ENCODE measurements around the gene GLCE.

GLCE gene

GRCh38 chr15:69237718-69238117 lies 77.3 kb downstream of the GLCE start:
- WGBS, 2 experiments = 81 to 100% methylated on average over 1 of the region's 1 CpG
- no peaks in the 10 kb centered on the region for H3K9me3 ChIP-seq (ENCODE audit: control insufficient read depth, low read length)

DNA sequence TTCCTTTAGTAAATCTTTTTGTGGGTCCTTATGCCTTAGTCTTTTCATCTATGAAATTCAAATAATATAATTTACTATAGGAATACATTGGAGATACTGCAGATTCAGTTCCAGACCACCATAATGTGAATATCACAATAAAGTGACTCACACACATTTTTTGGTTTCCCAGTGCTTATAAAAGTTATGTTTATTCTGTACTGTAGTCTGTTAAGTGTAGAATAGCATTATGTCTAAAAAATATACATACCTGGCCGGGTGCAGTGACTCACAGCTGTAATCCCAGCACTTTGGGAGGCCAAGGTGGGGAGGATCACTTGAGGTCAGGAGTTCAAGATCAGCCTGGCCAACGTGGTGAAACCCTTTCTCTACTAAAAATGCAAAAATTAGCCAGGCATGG lies 84.4 kb downstream of the GLCE start:
- Histone ChIP-seq H3K9me3 (ENCODE audit: control insufficient read depth, low read length) (no peaks in the 10 kb centered on the region), H3K4me3 (ENCODE audit: insufficient read depth, low read depth, low read length) (no peak overlapping the region), H3K27ac (ENCODE audit: insufficient read depth, low read depth, low read length, poor library complexity, severe bottlenecking) (no peak overlapping the region), H3K4me1 (ENCODE audit: control insufficient read depth, insufficient read depth, low read length) (no peaks in the 10 kb centered on the region), H3K27me3 (ENCODE audit: control insufficient read depth, insufficient read depth, low read length, poor library complexity, severe bottlenecking) (no peaks in the 10 kb centered on the region), H3K36me3 (ENCODE audit: control insufficient read depth, insufficient read depth, low read length) (no peaks in the 10 kb centered on the region)
- 51 to 54% methylated on average over 2 of the region's 2 CpGs for WGBS, 2 experiments

More at GRCh38 chr15:69237718-69238117, 77.3 kb downstream of the GLCE start:
- Histone ChIP-seq H3K4me3 (ENCODE audit: insufficient read depth, low read depth, low read length) (no peak overlapping the region), H3K36me3 (ENCODE audit: control insufficient read depth, insufficient read depth, low read length) (no peaks in the 10 kb centered on the region), H3K27me3 (ENCODE audit: control insufficient read depth, insufficient read depth, low read length, poor library complexity, severe bottlenecking) (no peaks in the 10 kb centered on the region), H3K4me1 (ENCODE audit: control insufficient read depth, insufficient read depth, low read length) (no peaks in the 10 kb centered on the region), H3K27ac (ENCODE audit: insufficient read depth, low read depth, low read length, poor library complexity, severe bottlenecking) (no peak overlapping the region)

- Histone ChIP-seq H3K27ac (ENCODE audit: insufficient read depth, low read depth, low read length, poor library complexity, severe bottlenecking) (no peak overlapping the region), H3K4me3 (ENCODE audit: insufficient read depth, low read depth, low read length) (no peak overlapping the region)
- 45 to 55% methylated on average over 3 of the region's 3 CpGs for WGBS, 2 experiments
Observed at GRCh38 chr15:69253156-69253555, 92.7 kb downstream of the GLCE start.

DNA sequence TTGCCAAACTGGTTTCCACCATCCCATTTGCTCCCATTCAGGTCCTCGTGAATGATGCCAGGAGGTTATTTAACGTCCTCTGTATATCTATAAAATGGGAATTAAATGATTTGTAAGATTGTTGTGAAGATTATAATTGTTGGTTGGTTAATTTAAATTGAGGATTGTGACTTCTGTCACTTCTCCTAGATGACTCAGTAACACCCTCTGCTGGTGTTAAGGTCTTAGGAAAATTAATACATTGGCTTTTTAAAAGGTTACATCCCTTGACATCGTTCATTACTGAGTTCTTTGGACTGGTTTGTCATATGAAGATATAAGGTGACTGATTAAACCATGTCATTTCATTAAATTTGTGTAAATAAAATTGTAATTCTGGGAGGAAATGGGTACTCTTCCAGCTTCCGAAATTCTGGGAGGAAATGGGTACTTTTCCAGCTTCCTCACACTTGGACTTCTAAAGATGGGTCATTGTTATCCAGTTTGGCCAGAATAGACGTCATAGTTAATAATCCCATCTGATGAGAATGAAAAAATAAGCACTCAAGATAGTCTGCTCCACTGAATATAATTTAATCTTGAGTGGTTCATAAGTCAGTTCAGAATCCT lies 105.0 kb downstream of the GLCE start:
- Histone ChIP-seq H3K27me3 (ENCODE audit: control insufficient read depth, insufficient read depth, low read length, poor library complexity, severe bottlenecking) (no peaks in the 10 kb centered on the region), H3K36me3 (ENCODE audit: control insufficient read depth, insufficient read depth, low read length) (no peaks in the 10 kb centered on the region), H3K4me3 (ENCODE audit: insufficient read depth, low read depth, low read length) (no peak overlapping the region), H3K9me3 (ENCODE audit: control insufficient read depth, low read length) (no peaks in the 10 kb centered on the region), H3K4me1 (ENCODE audit: control insufficient read depth, insufficient read depth, low read length) (no peaks in the 10 kb centered on the region), H3K27ac (ENCODE audit: insufficient read depth, low read depth, low read length, poor library complexity, severe bottlenecking) (no peak overlapping the region)
- 62 to 78% methylated on average over 4 to 5 of the region's 5 CpGs for WGBS, 2 experiments

More at GRCh38 chr15:69253156-69253555, 92.7 kb downstream of the GLCE start:
- H3K27me3 ChIP-seq (ENCODE audit: control insufficient read depth, insufficient read depth, low read length, poor library complexity, severe bottlenecking) = no peaks in the 10 kb centered on the region
- no peaks in the 10 kb centered on the region for H3K36me3 ChIP-seq (ENCODE audit: control insufficient read depth, insufficient read depth, low read length)
- H3K4me1 ChIP-seq (ENCODE audit: control insufficient read depth, insufficient read depth, low read length) = no peaks in the 10 kb centered on the region
- no peaks in the 10 kb centered on the region for H3K9me3 ChIP-seq (ENCODE audit: control insufficient read depth, low read length)

GRCh38 chr15:69271217-69271616 lies 110.8 kb downstream of the GLCE start:
- Histone ChIP-seq H3K27ac (ENCODE audit: insufficient read depth, low read depth, low read length, poor library complexity, severe bottlenecking) (no peak overlapping the region), H3K36me3 (ENCODE audit: control insufficient read depth, insufficient read depth, low read length) (no peaks in the 10 kb centered on the region), H3K4me1 (ENCODE audit: control insufficient read depth, insufficient read depth, low read length) (peaks cover 13% of the 10 kb centered on the region), H3K27me3 (ENCODE audit: control insufficient read depth, insufficient read depth, low read length, poor library complexity, severe bottlenecking) (no peaks in the 10 kb centered on the region), H3K9me3 (ENCODE audit: control insufficient read depth, low read length) (no peaks in the 10 kb centered on the region), H3K4me3 (ENCODE audit: insufficient read depth, low read depth, low read length) (no peak overlapping the region)

DNA sequence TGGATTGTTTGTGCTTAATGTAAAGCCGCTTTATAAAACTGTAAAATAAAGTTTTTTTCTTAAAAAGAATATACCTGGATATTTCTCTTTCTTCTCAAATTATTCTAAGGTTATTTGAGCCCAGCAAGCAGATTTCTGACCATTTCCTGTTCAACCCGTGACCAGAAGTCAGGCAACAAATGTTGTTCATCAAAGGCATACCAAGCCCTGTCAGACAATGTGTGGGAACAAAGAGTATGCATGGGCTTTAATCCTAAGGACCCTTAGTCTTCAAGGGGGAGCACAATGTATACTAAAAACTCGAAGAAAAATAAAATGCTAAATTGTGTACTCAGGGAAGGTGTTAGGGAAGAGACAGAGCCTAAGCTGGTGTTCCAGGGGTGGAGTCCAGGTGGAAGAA lies 111.7 kb downstream of the GLCE start:
- Histone ChIP-seq H3K27ac (ENCODE audit: insufficient read depth, low read depth, low read length, poor library complexity, severe bottlenecking) (no peak overlapping the region), H3K4me1 (ENCODE audit: control insufficient read depth, insufficient read depth, low read length) (peaks cover 13% of the 10 kb centered on the region), H3K36me3 (ENCODE audit: control insufficient read depth, insufficient read depth, low read length) (no peaks in the 10 kb centered on the region), H3K27me3 (ENCODE audit: control insufficient read depth, insufficient read depth, low read length, poor library complexity, severe bottlenecking) (no peaks in the 10 kb centered on the region), H3K9me3 (ENCODE audit: control insufficient read depth, low read length) (no peaks in the 10 kb centered on the region), H3K4me3 (ENCODE audit: insufficient read depth, low read depth, low read length) (no peak overlapping the region)
- 40 to 53% methylated on average over 2 of the region's 3 CpGs for WGBS, 2 experiments

DNA sequence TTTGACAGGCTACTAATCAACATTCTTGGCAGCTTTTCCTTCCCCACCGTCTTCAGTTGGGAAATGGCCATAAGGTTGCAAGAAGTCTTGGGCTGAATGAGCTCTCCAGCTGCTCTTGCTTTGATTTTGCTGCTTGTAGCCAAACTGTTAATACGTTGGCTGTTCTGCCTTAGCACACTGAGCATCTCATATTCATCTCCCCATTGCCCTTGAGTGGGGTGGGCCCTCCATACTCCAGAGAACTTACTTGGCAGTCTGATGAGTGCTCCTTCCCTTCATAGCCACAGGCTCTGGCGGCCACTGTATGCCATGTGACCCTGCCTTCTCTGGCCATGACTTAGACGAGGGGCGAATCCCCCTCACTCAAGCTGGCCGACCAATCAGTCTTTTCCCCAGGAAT lies 112.5 kb downstream of the GLCE start:
- Histone ChIP-seq H3K36me3 (ENCODE audit: control insufficient read depth, insufficient read depth, low read length) (no peaks in the 10 kb centered on the region), H3K4me1 (ENCODE audit: control insufficient read depth, insufficient read depth, low read length) (peaks cover 13% of the 10 kb centered on the region), H3K27me3 (ENCODE audit: control insufficient read depth, insufficient read depth, low read length, poor library complexity, severe bottlenecking) (no peaks in the 10 kb centered on the region), H3K4me3 (ENCODE audit: insufficient read depth, low read depth, low read length) (no peak overlapping the region), H3K9me3 (ENCODE audit: control insufficient read depth, low read length) (no peaks in the 10 kb centered on the region), H3K27ac (ENCODE audit: insufficient read depth, low read depth, low read length, poor library complexity, severe bottlenecking) (no peak overlapping the region)
- WGBS, 2 experiments = 95 to 96% methylated on average over 6 of the region's 6 CpGs

DNA sequence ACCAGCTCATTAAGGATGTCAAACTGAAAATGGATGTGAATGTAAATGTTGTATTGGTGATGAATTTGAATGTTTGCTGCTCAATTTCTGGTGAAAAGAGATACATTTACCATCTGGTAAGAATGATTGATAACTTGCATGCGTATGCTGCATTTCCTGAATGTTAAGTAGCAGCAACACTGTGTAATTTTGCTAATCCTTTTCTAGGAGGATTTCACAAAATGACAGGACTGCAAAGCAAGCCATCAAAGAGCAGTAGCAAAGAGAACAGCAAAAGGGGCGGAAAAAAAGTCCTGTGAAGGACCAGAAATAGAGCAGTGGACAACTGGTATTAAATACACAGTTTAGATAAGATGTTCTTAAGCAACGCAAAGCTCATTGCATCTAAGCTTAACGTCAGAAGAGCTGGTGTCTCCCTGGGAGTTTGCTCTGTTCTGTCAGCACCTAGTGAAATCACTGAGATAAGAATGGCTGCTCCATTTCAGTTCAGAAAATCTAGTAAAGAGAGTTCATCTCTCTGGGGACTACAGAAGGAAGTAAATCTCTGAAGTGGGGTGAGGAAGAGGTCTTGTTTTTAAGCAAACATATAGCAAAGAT lies 114.7 kb downstream of the GLCE start:
- 80 to 87% methylated on average over 4 of the region's 4 CpGs for WGBS, 2 experiments
- Histone ChIP-seq H3K36me3 (ENCODE audit: control insufficient read depth, insufficient read depth, low read length) (no peaks in the 10 kb centered on the region), H3K4me1 (ENCODE audit: control insufficient read depth, insufficient read depth, low read length) (peaks cover 13% of the 10 kb centered on the region), H3K4me3 (ENCODE audit: insufficient read depth, low read depth, low read length) (no peak overlapping the region), H3K9me3 (ENCODE audit: control insufficient read depth, low read length) (no peaks in the 10 kb centered on the region), H3K27me3 (ENCODE audit: control insufficient read depth, insufficient read depth, low read length, poor library complexity, severe bottlenecking) (no peaks in the 10 kb centered on the region), H3K27ac (ENCODE audit: insufficient read depth, low read depth, low read length, poor library complexity, severe bottlenecking) (no peak overlapping the region)

DNA sequence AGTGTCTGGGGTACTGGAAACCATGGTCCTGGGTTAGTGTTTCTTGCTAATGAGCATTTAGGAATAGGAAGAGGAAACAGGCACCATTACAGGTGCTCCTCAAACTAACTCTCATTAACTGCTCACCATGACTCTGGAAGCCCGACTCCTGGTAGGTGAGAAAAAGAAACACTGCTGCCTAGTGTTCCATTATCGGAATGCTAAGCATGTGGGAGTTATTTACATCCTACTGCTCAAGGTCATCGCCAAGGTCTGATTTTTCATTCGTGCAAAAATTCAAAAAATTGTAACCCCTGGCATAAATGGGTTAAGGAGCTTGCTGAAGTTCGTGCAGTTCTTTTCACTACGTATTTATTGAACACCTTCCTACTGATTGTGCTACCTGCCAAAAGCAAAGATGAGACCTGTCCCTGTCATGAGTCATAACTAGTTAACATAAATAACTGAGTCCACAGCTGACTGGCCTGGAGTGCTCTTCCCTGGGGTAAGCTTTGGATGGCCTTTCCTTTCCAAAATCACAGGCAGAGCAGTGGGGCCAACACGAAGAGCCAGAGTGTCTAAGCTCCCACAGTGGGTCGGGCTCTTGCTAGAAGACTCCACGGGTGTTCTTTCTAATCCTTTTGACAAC lies 115.6 kb downstream of the GLCE start:
- WGBS, 2 experiments = 87 to 89% methylated on average over 9 of the region's 9 CpGs
- no peak overlapping the region for H3K27ac ChIP-seq (ENCODE audit: insufficient read depth, low read depth, low read length, poor library complexity, severe bottlenecking)
- H3K4me3 ChIP-seq (ENCODE audit: insufficient read depth, low read depth, low read length) = no peak overlapping the region

DNA sequence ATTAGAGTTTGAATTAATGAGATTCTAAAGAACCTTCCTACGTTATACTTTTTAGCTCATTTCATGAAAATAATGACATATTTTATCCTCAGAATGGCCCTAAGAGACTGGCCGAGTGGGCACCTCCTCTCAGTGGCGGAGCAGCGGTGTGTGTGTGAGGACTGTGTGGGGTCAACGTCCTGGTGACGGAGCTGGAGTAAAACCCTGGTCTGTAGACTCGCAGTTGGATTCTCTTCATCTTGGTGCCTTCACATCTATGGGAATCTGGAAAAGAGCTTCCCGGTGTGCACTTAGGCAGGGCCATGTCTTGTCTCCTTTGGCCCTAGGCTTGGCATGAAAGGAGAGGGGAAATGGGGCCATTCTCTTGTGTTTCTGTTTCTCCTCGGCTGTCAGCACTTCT lies 116.9 kb downstream of the GLCE start:
- Histone ChIP-seq H3K9me3 (ENCODE audit: control insufficient read depth, low read length) (no peaks in the 10 kb centered on the region), H3K27me3 (ENCODE audit: control insufficient read depth, insufficient read depth, low read length, poor library complexity, severe bottlenecking) (no peaks in the 10 kb centered on the region), H3K27ac (ENCODE audit: insufficient read depth, low read depth, low read length, poor library complexity, severe bottlenecking) (no peak overlapping the region), H3K36me3 (ENCODE audit: control insufficient read depth, insufficient read depth, low read length) (no peaks in the 10 kb centered on the region), H3K4me3 (ENCODE audit: insufficient read depth, low read depth, low read length) (no peak overlapping the region), H3K4me1 (ENCODE audit: control insufficient read depth, insufficient read depth, low read length) (peaks cover 7% of the 10 kb centered on the region)
- WGBS, 2 experiments = 87 to 91% methylated on average over 8 to 9 of the region's 9 CpGs

More for the DNA sequence above, 115.6 kb downstream of the GLCE start:
- H3K36me3 ChIP-seq (ENCODE audit: control insufficient read depth, insufficient read depth, low read length) = no peaks in the 10 kb centered on the region
- H3K4me1 ChIP-seq (ENCODE audit: control insufficient read depth, insufficient read depth, low read length) = peaks cover 13% of the 10 kb centered on the region
- H3K9me3 ChIP-seq (ENCODE audit: control insufficient read depth, low read length) = no peaks in the 10 kb centered on the region
- no peaks in the 10 kb centered on the region for H3K27me3 ChIP-seq (ENCODE audit: control insufficient read depth, insufficient read depth, low read length, poor library complexity, severe bottlenecking)
